GM12875 (cell line): Measurements from ENCODE around the gene ERGIC1.

ENCODE experiments used
- H3K4me3 ChIP-seq: one replicate; pipeline ENCODE4 v1.5.1; 2011; ENCODE audit warnings: low read depth, low read length, control low read depth
- TF ChIP-seq, protein P1 (sequence below): IDR thresholded peaks from 2 replicates; pipeline ENCODE4 v1.5.1; 2011; ENCODE audit warnings: low read depth, mild to moderate bottlenecking, control low read depth, inconsistent platforms, low read length, moderate library complexity, borderline replicate concordance; ENCODE audit not compliant: insufficient read depth

The ERGIC1 gene

DNA sequence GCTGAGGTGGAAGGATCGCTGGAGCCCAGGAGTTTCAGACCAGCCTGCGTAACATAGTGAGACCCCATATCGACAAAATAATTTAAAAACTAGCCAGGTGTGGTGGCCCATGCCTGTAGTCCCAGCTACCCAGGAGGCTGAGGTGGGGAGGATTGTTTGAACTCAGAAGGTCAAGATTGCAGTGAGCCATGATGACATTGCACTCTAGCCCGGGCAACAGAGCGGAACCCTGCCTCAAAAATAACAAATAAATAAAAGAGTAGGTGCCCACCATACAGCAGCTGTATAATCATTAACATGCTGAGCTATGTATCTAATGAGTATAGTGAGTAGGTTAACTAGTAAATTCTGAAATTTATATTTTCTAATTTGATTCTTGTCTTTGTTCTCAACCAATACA lies 138.5 kb downstream of the ERGIC1 start:
- TF ChIP-seq, protein P1, sequence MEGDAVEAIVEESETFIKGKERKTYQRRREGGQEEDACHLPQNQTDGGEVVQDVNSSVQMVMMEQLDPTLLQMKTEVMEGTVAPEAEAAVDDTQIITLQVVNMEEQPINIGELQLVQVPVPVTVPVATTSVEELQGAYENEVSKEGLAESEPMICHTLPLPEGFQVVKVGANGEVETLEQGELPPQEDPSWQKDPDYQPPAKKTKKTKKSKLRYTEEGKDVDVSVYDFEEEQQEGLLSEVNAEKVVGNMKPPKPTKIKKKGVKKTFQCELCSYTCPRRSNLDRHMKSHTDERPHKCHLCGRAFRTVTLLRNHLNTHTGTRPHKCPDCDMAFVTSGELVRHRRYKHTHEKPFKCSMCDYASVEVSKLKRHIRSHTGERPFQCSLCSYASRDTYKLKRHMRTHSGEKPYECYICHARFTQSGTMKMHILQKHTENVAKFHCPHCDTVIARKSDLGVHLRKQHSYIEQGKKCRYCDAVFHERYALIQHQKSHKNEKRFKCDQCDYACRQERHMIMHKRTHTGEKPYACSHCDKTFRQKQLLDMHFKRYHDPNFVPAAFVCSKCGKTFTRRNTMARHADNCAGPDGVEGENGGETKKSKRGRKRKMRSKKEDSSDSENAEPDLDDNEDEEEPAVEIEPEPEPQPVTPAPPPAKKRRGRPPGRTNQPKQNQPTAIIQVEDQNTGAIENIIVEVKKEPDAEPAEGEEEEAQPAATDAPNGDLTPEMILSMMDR: no peak
- no peak overlapping the region for H3K4me3 ChIP-seq

DNA sequence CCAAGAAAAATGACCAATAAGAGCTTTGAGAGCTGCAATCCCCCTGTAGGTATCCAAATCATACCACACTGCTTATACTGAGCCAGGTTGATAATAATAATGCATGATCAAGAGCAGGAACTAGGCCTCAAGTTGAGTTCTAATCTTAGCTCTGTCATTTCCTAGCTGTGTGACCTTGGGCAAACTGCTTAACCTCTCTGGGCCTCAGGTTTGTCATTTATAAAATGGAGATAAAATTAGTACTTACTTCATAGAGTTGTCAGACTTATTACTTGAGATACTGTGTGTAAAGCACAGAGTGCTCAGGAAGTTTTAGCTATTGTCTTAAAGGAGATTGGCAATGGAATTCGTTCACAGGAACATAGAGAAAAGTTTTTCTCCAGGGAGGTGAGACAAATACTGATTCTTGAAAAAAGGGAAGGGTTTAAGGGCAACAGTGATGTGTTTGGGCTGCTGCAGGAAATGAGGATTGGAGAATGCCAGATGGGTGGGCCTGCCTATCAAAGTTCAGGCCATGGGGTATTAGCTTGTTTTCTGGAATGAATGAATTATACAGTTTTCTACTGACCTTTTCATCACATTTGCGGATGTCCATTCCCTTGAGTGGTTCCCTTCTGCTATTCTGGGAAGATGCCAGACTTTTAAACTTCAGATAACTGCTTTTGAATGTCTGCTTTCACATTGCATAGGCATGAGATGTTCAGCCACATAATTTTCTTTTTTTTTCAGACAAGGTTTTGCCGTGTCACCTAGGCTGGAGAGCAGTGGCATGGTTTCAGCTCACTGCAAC lies 139.3 kb downstream of the ERGIC1 start:
- H3K4me3 ChIP-seq: no peak overlapping the region
- TF ChIP-seq, protein P1: no peak

DNA sequence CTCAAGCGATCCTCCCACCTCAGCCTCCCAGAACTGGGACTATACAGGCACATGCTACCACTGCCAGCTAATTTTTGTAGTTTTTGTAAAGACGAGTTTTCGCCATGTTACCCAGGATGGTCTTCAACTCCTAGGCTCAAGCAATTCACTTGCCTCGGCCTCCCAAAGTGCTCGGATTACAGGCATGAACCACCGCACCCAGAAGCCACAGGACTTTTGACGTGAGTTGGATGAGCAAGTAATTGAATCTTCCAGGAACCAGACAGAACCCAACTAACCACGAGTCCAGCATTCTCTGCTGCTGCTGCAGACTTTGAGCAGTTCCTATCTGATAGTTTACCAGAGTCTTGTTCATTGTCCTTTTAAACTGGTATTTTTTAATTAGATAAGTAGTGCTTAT lies 139.9 kb downstream of the ERGIC1 start:
- H3K4me3 ChIP-seq: no peak overlapping the region
- TF ChIP-seq, protein P1: no peak

DNA sequence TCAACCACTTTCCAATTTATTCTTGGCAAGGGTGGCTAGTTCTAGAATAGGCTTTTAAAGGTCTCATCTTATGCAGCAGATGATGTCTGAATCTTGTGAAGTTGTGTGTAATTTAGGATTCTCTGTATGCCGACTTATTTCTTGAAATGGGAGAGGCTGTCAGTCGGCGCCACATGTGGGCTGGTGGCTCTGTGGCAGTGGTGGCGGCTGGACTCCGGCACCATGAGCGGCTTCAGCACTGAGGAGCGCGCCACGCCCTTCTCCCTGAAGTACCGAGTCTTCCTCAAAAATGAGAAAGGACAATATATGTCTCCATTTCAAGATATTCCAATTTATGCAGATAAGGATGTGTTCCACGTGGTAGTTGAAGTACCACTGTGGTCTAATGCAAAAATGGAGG lies 141.2 kb downstream of the ERGIC1 start:
- TF ChIP-seq, protein P1: no peak

DNA sequence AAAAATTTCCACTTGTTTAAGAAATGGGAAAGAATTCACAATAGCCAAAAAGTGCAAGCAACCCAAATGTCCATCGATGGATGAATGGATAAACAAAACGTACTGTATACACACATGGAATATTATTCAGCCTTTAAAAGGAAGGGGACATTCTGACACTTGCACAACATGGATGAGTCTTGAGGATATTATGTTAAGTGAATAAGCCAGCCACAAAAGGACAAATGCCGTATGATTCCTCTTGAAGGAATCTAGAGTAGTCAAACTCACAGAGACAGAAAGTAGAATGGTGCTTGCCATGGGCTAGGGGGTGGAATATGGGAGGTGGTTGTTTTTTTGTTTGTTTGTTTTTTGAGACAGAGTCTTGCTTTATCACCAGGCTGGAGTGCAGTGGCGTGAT lies 145.7 kb downstream of the ERGIC1 start:
- TF ChIP-seq, protein P1: no peak
- H3K4me3 ChIP-seq: no peak overlapping the region

More for the DNA sequence above, 141.2 kb downstream of the ERGIC1 start:
- H3K4me3 ChIP-seq: no peak overlapping the region

DNA sequence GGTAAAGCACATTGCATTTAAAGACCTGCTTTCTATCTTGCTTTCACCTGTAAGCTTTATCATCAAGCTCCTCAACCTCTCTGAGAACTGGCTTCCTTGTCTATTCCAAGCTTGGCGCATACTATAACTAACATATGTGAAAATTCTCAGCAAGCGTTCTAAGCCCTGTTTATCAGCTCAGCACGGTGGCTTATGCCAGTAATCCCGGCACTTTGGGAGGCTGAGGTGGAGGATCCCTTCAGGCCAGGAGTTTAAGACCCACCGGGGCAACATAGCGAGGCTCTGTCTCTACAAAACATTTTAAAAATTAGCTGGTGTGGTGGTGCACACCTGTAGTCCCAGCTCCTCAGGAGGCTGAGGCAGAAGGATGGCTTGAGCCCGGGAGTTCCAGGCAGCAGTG lies 147.9 kb downstream of the ERGIC1 start:
- H3K4me3 ChIP-seq: no peak overlapping the region

More for the DNA sequence above, 147.9 kb downstream of the ERGIC1 start:
- TF ChIP-seq, protein P1: no peak
